Peyer's patch (tissue), 4 donors: Measurements from ENCODE around the gene PCSK5. TPM values are rescaled to one million over a fixed set of nuclear protein-coding genes. Genes with fewer than 3 reads are reported as not detected.

Experiments
- DNase-seq, 3 donors: peaks; one replicate each; pipeline ENCODE4 v3.0.0-alpha.2; 2017 to 2019
- H3K27ac ChIP-seq, 4 donors: fragments of 200-600 bp; sonication (generic); one replicate each; pipeline ENCODE4 v1.5.1; 2016 to 2019
- H3K27me3 ChIP-seq, 2 donors: fragments of 200-600 bp; sonication (generic); one replicate each; pipeline ENCODE4 v1.5.1; 2019
- H3K36me3 ChIP-seq, 3 donors: fragments of 200-600 bp; sonication (generic); one replicate each; pipeline ENCODE4 v1.5.1; 2016 to 2019
- H3K4me1 ChIP-seq, 4 donors: fragments of 200-600 bp; sonication (generic); one replicate each; pipeline ENCODE4 v1.5.1; 2016 to 2019
- H3K4me3 ChIP-seq, 4 donors: fragments of 200-600 bp; sonication (generic); 1 replicate in 3 of 4; 2 replicates in 1 of 4; pipeline ENCODE4 v1.5.1; 2016 to 2019; ENCODE audit warnings: mild to moderate bottlenecking in 1 of 4
- H3K9me3 ChIP-seq, 4 donors: fragments of 200-600 bp; sonication (generic); one replicate each; pipeline ENCODE4 v1.5.1; 2016 to 2019; ENCODE audit warnings: mild to moderate bottlenecking in 1 of 4
- CTCF ChIP-seq, 6 experiments: fragments of 450-650 bp in 4 of 6; fragments of 200-600 bp in 2 of 6; sonication (generic) in 1 of 6; IDR thresholded peaks; one replicate each; pipeline ENCODE4 v1.5.1; 2017 to 2019; ENCODE audit warnings: antibody characterized with exemption in 6 of 6, mild to moderate bottlenecking in 3 of 6, moderate library complexity in 1 of 6
- POLR2A ChIP-seq, 2 donors: fragments of 450-650 bp; IDR thresholded peaks; one replicate each; pipeline ENCODE4 v1.5.1; 2017; ENCODE audit warnings: antibody characterized with exemption in 2 of 2, mild to moderate bottlenecking in 2 of 2, moderate library complexity in 2 of 2
- total RNA-seq, 4 donors: library from RNA; depleted of rRNA; stranded (reverse); fragments of >200 nt; gene quantifications; one replicate each; pipeline ENCODE4 v1.1.0, GENCODE V29; 2016

Gene PCSK5
- total RNA-seq, 4 donors from 2014 or later: 77.6 to 488 (median 411) TPM

- Histone ChIP-seq H3K9me3 (no peaks in the 10 kb centered on the region), H3K4me1 (no peaks in the 10 kb centered on the region), H3K4me3 (no peak overlapping the region), H3K36me3 (peaks cover 0 to 3% (median 0%) of the 10 kb centered on the region in 3 donors), H3K27me3 (no peaks in the 10 kb centered on the region), H3K27ac (no peak overlapping the region)
- TF ChIP-seq CTCF (IDR thresholded peaks at IDR 0.05) (no peak), POLR2A (IDR thresholded peaks at IDR 0.05) (no peak)
- no peak for DNase-seq
Observed at GRCh38 chr9:75974016-75974766, 83.7 kb downstream of the PCSK5 start.

- TF ChIP-seq POLR2A (IDR thresholded peaks at IDR 0.05): no peak
- no peak for TF ChIP-seq CTCF (IDR thresholded peaks at IDR 0.05)
- no peaks in the 10 kb centered on the region for H3K36me3 ChIP-seq
- H3K27me3 ChIP-seq: no peaks in the 10 kb centered on the region
- H3K27ac ChIP-seq: no peak overlapping the region
- H3K4me1 ChIP-seq: no peaks in the 10 kb centered on the region
- DNase-seq: no peak
- H3K9me3 ChIP-seq: no peaks in the 10 kb centered on the region
- no peak overlapping the region for H3K4me3 ChIP-seq
Observed at GRCh38 chr9:75975071-75975470, 84.6 kb downstream of the PCSK5 start.

GRCh38 chr9:75976549-75976948 lies 86.1 kb downstream of the PCSK5 start:
- Histone ChIP-seq H3K4me3 (no peak overlapping the region), H3K9me3 (no peaks in the 10 kb centered on the region), H3K27ac (no peak overlapping the region), H3K4me1 (peaks cover 0 to under 1% (median 0%) of the 10 kb centered on the region in 4 donors), H3K27me3 (no peaks in the 10 kb centered on the region), H3K36me3 (no peaks in the 10 kb centered on the region)
- TF ChIP-seq CTCF (IDR thresholded peaks at IDR 0.05): no peak
- no peak for TF ChIP-seq POLR2A (IDR thresholded peaks at IDR 0.05)
- no peak for DNase-seq

GRCh38 chr9:75979362-75979761 lies 88.9 kb downstream of the PCSK5 start:
- Histone ChIP-seq H3K4me1 (peaks cover 0 to 8% (median 0%) of the 10 kb centered on the region in 4 donors), H3K4me3 (no peak overlapping the region), H3K27me3 (no peaks in the 10 kb centered on the region), H3K9me3 (no peaks in the 10 kb centered on the region), H3K36me3 (no peaks in the 10 kb centered on the region), H3K27ac (no peak overlapping the region)
- TF ChIP-seq CTCF (IDR thresholded peaks at IDR 0.05) (peak in 3 of 6 experiments; percentile 25 to 42 (median 34)), POLR2A (IDR thresholded peaks at IDR 0.05) (no peak)
- no peak for DNase-seq

GRCh38 chr9:75983319-75984045 lies 93.0 kb downstream of the PCSK5 start:
- no peak overlapping the region for H3K4me3 ChIP-seq
- H3K27me3 ChIP-seq: no peaks in the 10 kb centered on the region
- peak overlapping the region in 1 of 4 donors; percentile 45 for H3K27ac ChIP-seq
- peaks cover 0 to 8% (median 0%) of the 10 kb centered on the region in 4 donors for H3K4me1 ChIP-seq
- no peak for DNase-seq
- TF ChIP-seq CTCF (IDR thresholded peaks at IDR 0.05): no peak
- no peak for TF ChIP-seq POLR2A (IDR thresholded peaks at IDR 0.05)
- no peaks in the 10 kb centered on the region for H3K9me3 ChIP-seq
- peaks cover 0 to 22% (median 0%) of the 10 kb centered on the region in 3 donors for H3K36me3 ChIP-seq
